GM18519 (cell line): Measurements from ENCODE around the gene MRM3.
"Not testable (repeated sequence)": the region's sequence is repeated elsewhere in the genome, so short reads cannot be mapped to it uniquely, and the experiment has no call there.

ENCODE experiments used
- ATAC-seq: cut with Tn5 transposase; IDR thresholded peaks from one replicate; pipeline ENCODE4 v1.9.1; 2021; ENCODE audit warnings: mild to moderate bottlenecking, moderate library complexity; ENCODE audit not compliant: unreplicated experiment, low FRiP score

MRM3 gene

GRCh38 chr17:814371-814770 lies 32.2 kb downstream of the MRM3 start:
- ATAC-seq = no peak

GRCh38 chr17:819251-819650 lies 37.1 kb downstream of the MRM3 start:
- ATAC-seq = no peak

- no peak for ATAC-seq
Measured at GRCh38 chr17:823501-823902, 41.3 kb downstream of the MRM3 start.

- no peak for ATAC-seq
Measured at GRCh38 chr17:824378-824777, 42.2 kb downstream of the MRM3 start.

GRCh38 chr17:825216-825615 lies 43.1 kb downstream of the MRM3 start:
- ATAC-seq = no peak

GRCh38 chr17:826778-827177 lies 44.6 kb downstream of the MRM3 start:
- no peak for ATAC-seq

GRCh38 chr17:828761-829160 lies 46.6 kb downstream of the MRM3 start:
- no peak for ATAC-seq

GRCh38 chr17:829614-830013 lies 47.5 kb downstream of the MRM3 start:
- not testable (repeated sequence) for ATAC-seq

- ATAC-seq = no peak
Measured at GRCh38 chr17:830381-830780, 48.2 kb downstream of the MRM3 start.

GRCh38 chr17:830950-831349 lies 48.8 kb downstream of the MRM3 start:
- no peak for ATAC-seq

GRCh38 chr17:834136-834535 lies 52.0 kb downstream of the MRM3 start:
- no peak for ATAC-seq

GRCh38 chr17:835263-835662 lies 53.1 kb downstream of the MRM3 start:
- ATAC-seq = no peak

GRCh38 chr17:835721-836120 lies 53.6 kb downstream of the MRM3 start:
- ATAC-seq = not testable (repeated sequence)

- ATAC-seq = no peak
Measured at GRCh38 chr17:836151-836550, 54.0 kb downstream of the MRM3 start.

- no peak for ATAC-seq
Measured at GRCh38 chr17:838486-838885, 56.3 kb downstream of the MRM3 start.

- no peak for ATAC-seq
Measured at GRCh38 chr17:841313-841712, 59.2 kb downstream of the MRM3 start.
